DND-41 (cell line): ENCODE data around the gene ESM1.

ENCODE experiments used
- CTCF ChIP-seq: IDR thresholded peaks from 2 replicates; pipeline ENCODE4 v1.5.1; 2012; ENCODE audit warnings: borderline replicate concordance, low read length, moderate library complexity, mild to moderate bottlenecking; ENCODE audit not compliant: poor library complexity, severe bottlenecking; ENCODE audit errors: extremely low read depth
- EZH2 ChIP-seq: IDR thresholded peaks from 3 replicates; pipeline ENCODE4 v1.6.1; 2012; ENCODE audit warnings: borderline replicate concordance, low read depth, mild to moderate bottlenecking, moderate library complexity, low read length, inconsistent platforms; ENCODE audit not compliant: severe bottlenecking

DNA sequence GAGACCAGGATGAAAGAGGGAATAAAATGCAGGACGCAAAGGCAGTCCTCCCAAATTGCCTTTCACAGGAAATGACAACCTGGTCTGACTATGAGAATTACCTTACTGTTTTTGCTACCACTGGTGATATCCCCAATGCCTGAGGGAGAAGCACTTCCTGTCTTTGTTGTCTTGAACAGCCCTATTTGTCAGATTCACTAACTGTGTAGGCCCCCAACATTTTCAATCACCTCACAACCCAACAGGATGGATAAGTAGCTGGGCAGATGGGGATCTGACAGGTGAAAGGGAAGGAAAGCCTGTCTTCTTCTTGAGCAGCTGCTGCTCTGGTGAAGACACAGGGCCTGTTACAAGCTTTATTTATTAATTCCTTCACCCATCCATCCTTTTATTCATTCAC, 9.7 kb downstream of the ESM1 start:
- TF ChIP-seq CTCF, result no peak
- no peak for TF ChIP-seq EZH2
